ENCODE measurements around the gene NCAPG2.

Gene NCAPG2

DNA sequence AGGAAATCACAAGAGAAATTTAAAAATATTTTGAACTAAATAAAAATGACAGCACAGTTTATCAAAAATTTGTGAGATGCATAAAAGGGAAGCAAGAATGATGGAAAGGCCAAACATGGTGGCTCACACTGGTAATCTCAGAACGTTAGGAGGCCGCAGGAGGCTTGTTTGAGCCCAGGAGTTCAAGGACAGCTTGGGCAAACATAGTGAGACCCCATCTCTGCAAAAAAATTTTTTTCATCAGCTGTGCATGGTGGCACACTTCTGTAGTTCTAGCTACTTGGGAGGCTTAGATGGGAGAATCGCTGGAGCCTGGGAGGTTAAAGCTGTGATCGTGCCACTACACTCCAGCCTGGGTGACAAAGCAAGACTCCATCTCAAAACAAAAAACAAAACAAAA lies 62.5 kb downstream of the NCAPG2 start:
- Histone ChIP-seq H2AK5ac (ENCODE audit: low read length, severe bottlenecking) (no peak overlapping the region), H2BK15ac (ENCODE audit: low read depth, poor library complexity, severe bottlenecking) (no peak overlapping the region), H2AFZ (ENCODE audit: low read depth, low read length) (no peak overlapping the region), H2BK5ac (ENCODE audit: low read depth, low read length, poor library complexity, severe bottlenecking) (no peak overlapping the region), H4K8ac (ENCODE audit: low read length) (no peak overlapping the region), H2BK120ac (ENCODE audit: low read depth, low read length) (no peak overlapping the region), H3K27ac (ENCODE audit: low read length, poor library complexity, severe bottlenecking) (no peak overlapping the region), H2BK12ac (ENCODE audit: low read length in 2 of 2) (no peak overlapping the region), H3K14ac (ENCODE audit: low read length in 2 of 2) (no peak overlapping the region), H3K18ac (ENCODE audit: low read depth in 1 of 2, low read length in 2 of 2) (no peak overlapping the region), H4K91ac (ENCODE audit: low read length) (no peak overlapping the region), H3K9ac (ENCODE audit: low read length) (no peak overlapping the region), H3K9me3 (ENCODE audit: control insufficient read depth, low read length) (no peaks in the 10 kb centered on the region), H3K4me3 (ENCODE audit: insufficient read depth in 1 of 2, low read depth in 1 of 2, low read length in 2 of 2) (no peak overlapping the region), H3K36me3 (ENCODE audit: control insufficient read depth in 1 of 2, insufficient read depth in 2 of 2, low read depth in 1 of 2, low read length in 2 of 2) (peaks cover 7 to 28% of the 10 kb centered on the region in 2 experiments), H3K79me1 (replicated peaks; ENCODE audit: low read length, poor library complexity, severe bottlenecking) (peaks cover 18% of the 10 kb centered on the region), H3K23ac (ENCODE audit: low read length in 2 of 2) (no peak overlapping the region), H3K27me3 (ENCODE audit: control insufficient read depth in 1 of 2, insufficient read depth in 1 of 2, low read length in 2 of 2) (no peaks in the 10 kb centered on the region), H3K4me2 (ENCODE audit: low read length, poor library complexity, severe bottlenecking) (no peak overlapping the region), H3K4me1 (ENCODE audit: control insufficient read depth, insufficient read depth, low read depth, low read length) (no peaks in the 10 kb centered on the region), H3K4ac (ENCODE audit: low read depth in 1 of 2, low read length in 2 of 2) (no peak overlapping the region)
- no peak for DNase-seq
- 94% methylated on average over 2 of the region's 4 CpGs for WGBS

DNA sequence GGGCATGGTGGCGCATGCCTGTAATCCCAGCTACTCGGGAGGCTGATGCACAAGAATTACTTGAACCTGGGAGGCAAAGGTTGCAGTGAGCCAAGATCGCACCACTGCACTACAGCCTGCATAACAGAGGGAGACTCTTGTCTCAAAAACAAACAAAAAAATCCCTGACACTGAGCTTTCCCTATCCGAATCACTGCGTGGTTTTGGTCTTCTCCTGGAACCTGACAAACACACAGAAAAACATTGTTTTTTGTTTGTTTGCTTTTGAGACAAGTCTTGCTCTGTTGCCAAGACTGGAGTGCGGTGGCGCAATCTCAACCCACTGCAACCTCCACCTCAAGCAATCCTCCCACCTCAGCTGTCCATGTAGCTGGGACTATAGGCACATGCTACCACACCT lies 66.6 kb downstream of the NCAPG2 start:
- Histone ChIP-seq H2AK5ac (ENCODE audit: low read length, severe bottlenecking) (no peak overlapping the region), H3K4me1 (ENCODE audit: control insufficient read depth, insufficient read depth, low read depth, low read length) (peaks cover 2% of the 10 kb centered on the region), H3K4ac (ENCODE audit: low read depth in 1 of 2, low read length in 2 of 2) (no peak overlapping the region), H2BK120ac (ENCODE audit: low read depth, low read length) (no peak overlapping the region), H3K79me1 (replicated peaks; ENCODE audit: low read length, poor library complexity, severe bottlenecking) (peaks cover 21% of the 10 kb centered on the region), H2BK15ac (ENCODE audit: low read depth, poor library complexity, severe bottlenecking) (no peak overlapping the region), H3K23ac (ENCODE audit: low read length in 2 of 2) (no peak overlapping the region), H3K4me3 (ENCODE audit: insufficient read depth in 1 of 2, low read depth in 1 of 2, low read length in 2 of 2) (no peak overlapping the region), H2AFZ (ENCODE audit: low read depth, low read length) (no peak overlapping the region), H3K18ac (ENCODE audit: low read depth in 1 of 2, low read length in 2 of 2) (no peak overlapping the region), H2BK5ac (ENCODE audit: low read depth, low read length, poor library complexity, severe bottlenecking) (no peak overlapping the region), H3K9ac (ENCODE audit: low read length) (no peak overlapping the region), H4K8ac (ENCODE audit: low read length) (no peak overlapping the region), H3K4me2 (ENCODE audit: low read length, poor library complexity, severe bottlenecking) (no peak overlapping the region), H3K14ac (ENCODE audit: low read length in 2 of 2) (no peak overlapping the region), H4K91ac (ENCODE audit: low read length) (no peak overlapping the region), H2BK12ac (ENCODE audit: low read length in 2 of 2) (no peak overlapping the region), H3K27me3 (ENCODE audit: control insufficient read depth in 1 of 2, insufficient read depth in 1 of 2, low read length in 2 of 2) (no peaks in the 10 kb centered on the region), H3K27ac (ENCODE audit: low read length, poor library complexity, severe bottlenecking) (no peak overlapping the region), H3K36me3 (ENCODE audit: control insufficient read depth in 1 of 2, insufficient read depth in 2 of 2, low read depth in 1 of 2, low read length in 2 of 2) (peaks cover 4 to 5% of the 10 kb centered on the region in 2 experiments), H3K9me3 (ENCODE audit: control insufficient read depth, low read length) (no peaks in the 10 kb centered on the region)
- DNase-seq, result peak; percentile 14
- WGBS, result 95% methylated on average over 7 of the region's 7 CpGs

- Histone ChIP-seq H3K27ac (ENCODE audit: low read length, poor library complexity, severe bottlenecking) (no peak overlapping the region), H3K9me3 (ENCODE audit: control insufficient read depth, low read length) (no peaks in the 10 kb centered on the region), H3K36me3 (ENCODE audit: control insufficient read depth in 1 of 2, insufficient read depth in 2 of 2, low read depth in 1 of 2, low read length in 2 of 2) (peaks cover 14 to 18% of the 10 kb centered on the region in 2 experiments), H2BK12ac (ENCODE audit: low read length in 2 of 2) (no peak overlapping the region), H3K9ac (ENCODE audit: low read length) (no peak overlapping the region), H2BK5ac (ENCODE audit: low read depth, low read length, poor library complexity, severe bottlenecking) (no peak overlapping the region), H3K14ac (ENCODE audit: low read length in 2 of 2) (no peak overlapping the region), H3K4ac (ENCODE audit: low read depth in 1 of 2, low read length in 2 of 2) (no peak overlapping the region), H4K8ac (ENCODE audit: low read length) (no peak overlapping the region), H3K27me3 (ENCODE audit: control insufficient read depth in 1 of 2, insufficient read depth in 1 of 2, low read length in 2 of 2) (no peaks in the 10 kb centered on the region), H3K79me1 (replicated peaks; ENCODE audit: low read length, poor library complexity, severe bottlenecking) (peaks cover 13% of the 10 kb centered on the region), H4K91ac (ENCODE audit: low read length) (no peak overlapping the region), H2AFZ (ENCODE audit: low read depth, low read length) (no peak overlapping the region), H3K18ac (ENCODE audit: low read depth in 1 of 2, low read length in 2 of 2) (no peak overlapping the region), H3K4me2 (ENCODE audit: low read length, poor library complexity, severe bottlenecking) (no peak overlapping the region), H2BK120ac (ENCODE audit: low read depth, low read length) (no peak overlapping the region), H3K23ac (ENCODE audit: low read length in 2 of 2) (no peak overlapping the region), H3K4me1 (ENCODE audit: control insufficient read depth, insufficient read depth, low read depth, low read length) (peaks cover 2% of the 10 kb centered on the region), H2AK5ac (ENCODE audit: low read length, severe bottlenecking) (no peak overlapping the region), H2BK15ac (ENCODE audit: low read depth, poor library complexity, severe bottlenecking) (no peak overlapping the region), H3K4me3 (ENCODE audit: insufficient read depth in 1 of 2, low read depth in 1 of 2, low read length in 2 of 2) (no peak overlapping the region)
- DNase-seq, result no peak
- whole genome bisulfite sequencing, result 86% methylated on average over 10 of the region's 11 CpGs
Observed at GRCh38 chr7:158633055-158633956, 71.3 kb downstream of the NCAPG2 start.

DNA sequence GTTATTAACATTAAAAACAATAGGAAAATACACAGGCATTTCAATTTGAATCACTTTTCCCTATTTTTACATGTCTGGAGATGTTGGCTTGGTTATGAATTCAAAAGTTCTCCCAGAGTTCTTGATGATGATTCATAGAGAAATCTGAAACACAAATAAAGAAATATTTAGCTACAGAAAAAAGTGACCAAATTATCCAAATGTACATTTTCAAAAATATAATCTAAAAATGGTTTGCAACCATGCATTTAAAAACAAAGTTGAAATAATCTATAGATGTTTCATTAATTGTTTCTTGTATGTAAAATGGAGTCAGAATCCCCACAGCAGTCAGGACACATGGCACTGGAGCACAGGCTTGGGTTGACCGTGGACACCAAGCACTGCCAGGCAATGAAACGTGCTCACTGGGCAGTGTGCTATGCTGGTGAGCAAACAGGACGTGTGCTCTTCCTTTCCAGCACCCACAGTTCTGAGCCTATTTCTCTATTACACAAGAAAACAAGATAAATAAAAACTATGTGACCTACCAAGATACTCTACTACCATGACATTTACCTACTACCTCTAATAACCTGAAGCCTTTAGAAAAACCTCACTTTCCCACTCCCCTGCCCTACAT lies 72.9 kb downstream of the NCAPG2 start:
- Histone ChIP-seq H4K8ac (ENCODE audit: low read length) (no peak overlapping the region), H3K4me2 (ENCODE audit: low read length, poor library complexity, severe bottlenecking) (no peak overlapping the region), H3K79me1 (replicated peaks; ENCODE audit: low read length, poor library complexity, severe bottlenecking) (peaks cover 6% of the 10 kb centered on the region), H3K18ac (ENCODE audit: low read depth in 1 of 2, low read length in 2 of 2) (no peak overlapping the region), H3K23ac (ENCODE audit: low read length in 2 of 2) (no peak overlapping the region), H3K14ac (ENCODE audit: low read length in 2 of 2) (no peak overlapping the region), H3K9ac (ENCODE audit: low read length) (no peak overlapping the region), H3K9me3 (ENCODE audit: control insufficient read depth, low read length) (no peaks in the 10 kb centered on the region), H3K4me3 (ENCODE audit: insufficient read depth in 1 of 2, low read depth in 1 of 2, low read length in 2 of 2) (no peak overlapping the region), H3K27me3 (ENCODE audit: control insufficient read depth in 1 of 2, insufficient read depth in 1 of 2, low read length in 2 of 2) (no peaks in the 10 kb centered on the region), H3K4me1 (ENCODE audit: control insufficient read depth, insufficient read depth, low read depth, low read length) (peaks cover 2% of the 10 kb centered on the region), H2BK12ac (ENCODE audit: low read length in 2 of 2) (no peak overlapping the region), H2BK15ac (ENCODE audit: low read depth, poor library complexity, severe bottlenecking) (no peak overlapping the region), H3K36me3 (ENCODE audit: control insufficient read depth in 1 of 2, insufficient read depth in 2 of 2, low read depth in 1 of 2, low read length in 2 of 2) (peaks cover 12 to 18% of the 10 kb centered on the region in 2 experiments), H2AFZ (ENCODE audit: low read depth, low read length) (no peak overlapping the region), H2AK5ac (ENCODE audit: low read length, severe bottlenecking) (no peak overlapping the region), H3K27ac (ENCODE audit: low read length, poor library complexity, severe bottlenecking) (no peak overlapping the region), H4K91ac (ENCODE audit: low read length) (no peak overlapping the region), H2BK5ac (ENCODE audit: low read depth, low read length, poor library complexity, severe bottlenecking) (no peak overlapping the region), H2BK120ac (ENCODE audit: low read depth, low read length) (no peak overlapping the region), H3K4ac (ENCODE audit: low read depth in 1 of 2, low read length in 2 of 2) (no peak overlapping the region)
- DNase-seq, result no peak
- WGBS, result 100% methylated on average over 3 of the region's 3 CpGs
